DND-41 (cell line): ENCODE measurements around the gene LILRB1.
"Not testable (repeated sequence)": the region's sequence is repeated elsewhere in the genome, so short reads cannot be mapped to it uniquely, and the experiment has no call there.

ENCODE experiments used
- ATAC-seq: fragments of 200-7000 bp; cut with Tn5 transposase; 3 replicates; pipeline ENCODE4 v1.9.1; 2021; ENCODE audit warnings: low read depth; ENCODE audit not compliant: insufficient read depth
- DNase-seq: peaks from one replicate; pipeline ENCODE4 v3.0.0-alpha.2; 2020
- H2AFZ ChIP-seq: 2 replicates; pipeline ENCODE4 v1.6.0; 2012; ENCODE audit warnings: low read depth, low read length
- H3K27ac ChIP-seq: 2 replicates; pipeline ENCODE4 v1.5.1; 2012; ENCODE audit warnings: low read length, inconsistent platforms
- H3K27me3 ChIP-seq: fragments of 200-600 bp; sonication (generic); 2 replicates; pipeline ENCODE4 v1.6.0; 2012; ENCODE audit warnings: low read length, mild to moderate bottlenecking, inconsistent platforms; ENCODE audit not compliant: insufficient read depth, poor library complexity
- H3K36me3 ChIP-seq: 2 replicates; pipeline ENCODE4 v1.5.1; 2012; ENCODE audit warnings: low read length, inconsistent platforms; ENCODE audit not compliant: insufficient read depth
- H3K4me1 ChIP-seq: 2 replicates; pipeline ENCODE4 v1.5.1; 2012; ENCODE audit warnings: mild to moderate bottlenecking, low read length; ENCODE audit not compliant: insufficient read depth
- H3K4me2 ChIP-seq: 2 replicates; pipeline ENCODE4 v1.6.0; 2012; ENCODE audit warnings: mild to moderate bottlenecking, moderate library complexity, low read length, inconsistent platforms; ENCODE audit not compliant: insufficient read depth
- H3K4me3 ChIP-seq, 2 experiments: fragments of 200-600 bp in 1 of 2; shearing (Covaris generic) in 1 of 2; 2 replicates each; pipeline ENCODE4 v1.5.1; 2012 to 2016; ENCODE audit warnings: inconsistent platforms in 2 of 2, low read length in 2 of 2, mild to moderate bottlenecking in 2 of 2, low read depth in 1 of 2, moderate library complexity in 1 of 2
- H3K79me2 ChIP-seq: 2 replicates; pipeline ENCODE4 v1.6.0; 2012; ENCODE audit warnings: low read length, inconsistent platforms; ENCODE audit not compliant: insufficient read depth
- H3K9ac ChIP-seq: 2 replicates; pipeline ENCODE4 v1.6.0; 2012; ENCODE audit warnings: low read depth, mild to moderate bottlenecking, inconsistent platforms, low read length, moderate library complexity
- H3K9me3 ChIP-seq: 2 replicates; pipeline ENCODE4 v1.5.1; 2012; ENCODE audit warnings: low read length, moderate library complexity, mild to moderate bottlenecking, inconsistent platforms; ENCODE audit not compliant: insufficient read depth, severe bottlenecking
- H4K20me1 ChIP-seq: 2 replicates; pipeline ENCODE4 v1.6.0; 2012; ENCODE audit warnings: low read length; ENCODE audit not compliant: insufficient read depth
- CTCF ChIP-seq: IDR thresholded peaks from 2 replicates; pipeline ENCODE4 v1.5.1; 2012; ENCODE audit warnings: borderline replicate concordance, low read length, moderate library complexity, mild to moderate bottlenecking; ENCODE audit not compliant: poor library complexity, severe bottlenecking; ENCODE audit errors: extremely low read depth
- EZH2 ChIP-seq: IDR thresholded peaks from 3 replicates; pipeline ENCODE4 v1.6.1; 2012; ENCODE audit warnings: borderline replicate concordance, low read depth, mild to moderate bottlenecking, moderate library complexity, low read length, inconsistent platforms; ENCODE audit not compliant: severe bottlenecking

Gene LILRB1

GRCh38 chr19:54626757-54627156, 3.5 kb upstream of the LILRB1 start:
- H3K9me3 ChIP-seq, result no peaks in the 10 kb centered on the region
- TF ChIP-seq CTCF (no peak), EZH2 (no peak)
- DNase-seq, result no peak
- no peak overlapping the region for H3K4me3 ChIP-seq
- no peaks in the 10 kb centered on the region for H3K36me3 ChIP-seq
- H3K4me2 ChIP-seq, result no peak overlapping the region
- H2AFZ ChIP-seq, result no peak overlapping the region
- H4K20me1 ChIP-seq, result no peaks in the 10 kb centered on the region
- no peak for ATAC-seq
- H3K4me1 ChIP-seq, result no peaks in the 10 kb centered on the region
- H3K9ac ChIP-seq, result no peak overlapping the region
- no peaks in the 10 kb centered on the region for H3K79me2 ChIP-seq
- peaks cover 3% of the 10 kb centered on the region for H3K27me3 ChIP-seq
- no peak overlapping the region for H3K27ac ChIP-seq

- not testable (repeated sequence) for H3K9me3 ChIP-seq, H3K4me3 ChIP-seq, H3K36me3 ChIP-seq, H3K79me2 ChIP-seq, H3K9ac ChIP-seq, H3K4me2 ChIP-seq, H4K20me1 ChIP-seq, H3K27ac ChIP-seq, H3K27me3 ChIP-seq, H3K4me1 ChIP-seq, ATAC-seq, H2AFZ ChIP-seq, DNase-seq
These were observed 2.4 kb upstream of the LILRB1 start for GRCh38 chr19:54627912-54628311.

GRCh38 chr19:54630782-54631181, 498 bp downstream of the LILRB1 start:
- no peak overlapping the region for H3K4me3 ChIP-seq
- no peak overlapping the region for H2AFZ ChIP-seq
- TF ChIP-seq EZH2 (no peak), CTCF (no peak)
- H3K9me3 ChIP-seq, result no peaks in the 10 kb centered on the region
- H3K27me3 ChIP-seq, result no peaks in the 10 kb centered on the region
- H3K4me1 ChIP-seq, result no peaks in the 10 kb centered on the region
- no peak overlapping the region for H3K9ac ChIP-seq
- no peak overlapping the region for H3K4me2 ChIP-seq
- H3K27ac ChIP-seq, result no peak overlapping the region
- H4K20me1 ChIP-seq, result no peaks in the 10 kb centered on the region
- H3K79me2 ChIP-seq, result no peaks in the 10 kb centered on the region
- ATAC-seq (no peak), DNase-seq (no peak)
- H3K36me3 ChIP-seq, result no peaks in the 10 kb centered on the region

- not testable (repeated sequence) for ATAC-seq, H3K4me3 ChIP-seq, H3K36me3 ChIP-seq, H3K9ac ChIP-seq, H3K4me1 ChIP-seq, H2AFZ ChIP-seq, H3K4me2 ChIP-seq, H3K9me3 ChIP-seq, H3K79me2 ChIP-seq, DNase-seq, H3K27me3 ChIP-seq, H3K27ac ChIP-seq, H4K20me1 ChIP-seq
These were observed 1.4 kb downstream of the LILRB1 start for GRCh38 chr19:54631489-54632337.

GRCh38 chr19:54632517-54632916, 2.2 kb downstream of the LILRB1 start:
- H3K4me2 ChIP-seq, H3K27me3 ChIP-seq, ATAC-seq, H3K4me3 ChIP-seq, H3K9me3 ChIP-seq, H3K36me3 ChIP-seq, H3K4me1 ChIP-seq, DNase-seq, H4K20me1 ChIP-seq, H3K9ac ChIP-seq, H3K79me2 ChIP-seq, H3K27ac ChIP-seq, H2AFZ ChIP-seq: not testable (repeated sequence)
